H1 (cell line): ENCODE measurements around the gene SLC25A26. TPM values are rescaled to one million over a fixed set of nuclear protein-coding genes. Genes with fewer than 3 reads are reported as not detected.

Experiments used
- CTCF ChIA-PET: fragments of 300-600 bp; sonication (Branson Sonifier 250); formaldehyde crosslinking; loops from one replicate; lab custom pipeline; 2021; ENCODE audit not compliant: partially characterized antibody; lab: Charles Lee
- POLR2A ChIA-PET: fragments of 300-600 bp; sonication (Branson Sonifier 250); formaldehyde crosslinking; loops from one replicate; lab custom pipeline; 2021; ENCODE audit warnings: inconsistent platforms; ENCODE audit not compliant: partially characterized antibody; lab: Charles Lee
- DNase-seq, 2 experiments: peaks; one replicate each; pipeline versions ENCODE4 v3.0.0 to v3.0.0-alpha.2; 2010 to 2022; ENCODE audit warnings: low spot score in 2 of 2, low read depth in 1 of 2, mixed read lengths in 1 of 2
- FAIRE-seq: peaks from 2 replicates; lab custom pipeline; 2011; peaks lifted over from hg19 to GRCh38; lab: Jason Lieb, UNC
- H2AFZ ChIP-seq: 2 replicates; pipeline ENCODE4 v1.8.1; 2012; ENCODE audit warnings: low read length, inconsistent platforms
- H2AK5ac ChIP-seq: 2 replicates; pipeline ENCODE4 v1.6.1; 2013; ENCODE audit warnings: low read depth, low read length
- H2BK120ac ChIP-seq: replicated peaks from 2 replicates; pipeline ENCODE3; 2013; ENCODE audit warnings: low read depth, low read length, inconsistent platforms
- H2BK12ac ChIP-seq: 2 replicates; pipeline ENCODE4 v1.6.1; 2013; ENCODE audit warnings: low read depth, low read length
- H2BK15ac ChIP-seq: 2 replicates; pipeline ENCODE4 v1.6.1; 2013; ENCODE audit warnings: low read length
- H2BK20ac ChIP-seq: 2 replicates; pipeline ENCODE4 v1.6.1; 2013; ENCODE audit warnings: low read length
- H2BK5ac ChIP-seq: 2 replicates; pipeline ENCODE4 v1.6.1; 2013; ENCODE audit warnings: low read depth, low read length
- H3K14ac ChIP-seq: 2 replicates; pipeline ENCODE4 v1.6.1; 2013; ENCODE audit warnings: inconsistent platforms; ENCODE audit not compliant: insufficient read length
- H3K18ac ChIP-seq: 2 replicates; pipeline ENCODE4 v1.6.1; 2013; ENCODE audit warnings: low read length; ENCODE audit errors: extremely low read depth
- H3K23ac ChIP-seq: 2 replicates; pipeline ENCODE4 v1.6.1; 2013; ENCODE audit warnings: inconsistent platforms; ENCODE audit not compliant: insufficient read length
- H3K23me2 ChIP-seq: 2 replicates; pipeline ENCODE4 v1.6.1; 2013; ENCODE audit warnings: low read depth, low read length
- H3K27ac ChIP-seq: 2 replicates; pipeline ENCODE4 v1.6.1; 2011; ENCODE audit warnings: low read depth, low read length, inconsistent platforms
- H3K27me3 ChIP-seq, 4 experiments: replicated peaks in 1 of 4; 1 replicate in 1 of 4; 2 replicates in 3 of 4; pipeline versions ENCODE4 v1.6.1 to v1.8.1; 2011 to 2013; ENCODE audit warnings: low read length in 3 of 4, mild to moderate bottlenecking in 3 of 4, inconsistent platforms in 2 of 4, mixed read lengths in 2 of 4, moderate library complexity in 1 of 4; ENCODE audit not compliant: control insufficient read depth in 3 of 4, insufficient read depth in 3 of 4; ENCODE audit errors: extremely low read depth in 1 of 4
- H3K36me3 ChIP-seq, 4 experiments: 2 replicates each; pipeline versions ENCODE4 v1.6.1 to v1.8.1; 2011 to 2013; ENCODE audit warnings: mild to moderate bottlenecking in 4 of 4, low read length in 3 of 4, moderate library complexity in 2 of 4, control low read depth in 1 of 4, inconsistent platforms in 1 of 4; ENCODE audit not compliant: insufficient read depth in 4 of 4, control insufficient read depth in 2 of 4
- H3K4ac ChIP-seq: replicated peaks from 2 replicates; pipeline ENCODE3; 2013; ENCODE audit warnings: low read length, low read depth, mixed read lengths, inconsistent platforms; ENCODE audit not compliant: insufficient read length
- H3K4me1 ChIP-seq, 4 experiments: replicated peaks in 1 of 4; 1 replicate in 1 of 4; 2 replicates in 3 of 4; pipeline versions ENCODE4 v1.6.1 to v1.8.1; 2011 to 2013; ENCODE audit warnings: low read length in 3 of 4, inconsistent platforms in 2 of 4, mixed read lengths in 1 of 4; ENCODE audit not compliant: insufficient read depth in 4 of 4, control insufficient read depth in 3 of 4
- H3K4me2 ChIP-seq, 2 experiments: 2 replicates each; pipeline versions ENCODE4 v1.6.1 to v1.8.1; 2011 to 2013; ENCODE audit warnings: low read depth in 2 of 2, low read length in 2 of 2, control low read depth in 1 of 2, inconsistent platforms in 1 of 2, mild to moderate bottlenecking in 1 of 2; ENCODE audit not compliant: insufficient read depth in 1 of 2
- H3K4me3 ChIP-seq, 4 experiments: fragments of 200-600, 300-600 bp in 1 of 4; sonication (generic), shearing (Covaris generic), sonication (Bioruptor Twin) in 1 of 4; 2 replicates each; pipeline versions ENCODE4 v1.5.1 to v1.8.1; 2011 to 2016; ENCODE audit warnings: low read length in 4 of 4, low read depth in 3 of 4, control low read depth in 2 of 4, inconsistent platforms in 2 of 4, mild to moderate bottlenecking in 2 of 4, mixed read lengths in 1 of 4, moderate library complexity in 1 of 4; ENCODE audit not compliant: insufficient read depth in 2 of 4; ENCODE audit errors: extremely low read depth in 1 of 4
- H3K56ac ChIP-seq: replicated peaks from 2 replicates; pipeline ENCODE3; 2013; ENCODE audit warnings: low read depth, mild to moderate bottlenecking, mixed read lengths, low read length, inconsistent platforms; ENCODE audit not compliant: insufficient read length
- H3K79me1 ChIP-seq: 2 replicates; pipeline ENCODE4 v1.6.1; 2013; ENCODE audit warnings: low read depth, low read length, control low read depth
- H3K79me2 ChIP-seq, 2 experiments: 2 replicates each; pipeline versions ENCODE4 v1.6.1 to v1.8.1; 2012 to 2013; ENCODE audit warnings: low read length in 2 of 2, mild to moderate bottlenecking in 2 of 2, inconsistent platforms in 1 of 2; ENCODE audit not compliant: insufficient read depth in 2 of 2, control insufficient read depth in 1 of 2
- H3K9ac ChIP-seq, 4 experiments: replicated peaks in 1 of 4; 1 replicate in 1 of 4; 2 replicates in 3 of 4; pipeline versions ENCODE4 v1.6.1 to v1.8.1; 2011 to 2013; ENCODE audit warnings: low read depth in 3 of 4, low read length in 3 of 4, control low read depth in 2 of 4, mild to moderate bottlenecking in 2 of 4, moderate library complexity in 2 of 4, inconsistent platforms in 1 of 4; ENCODE audit errors: extremely low read depth in 1 of 4
- H3K9me3 ChIP-seq, 2 experiments: 2 replicates each; pipeline versions ENCODE4 v1.6.1 to v1.8.1; 2012 to 2013; ENCODE audit warnings: mild to moderate bottlenecking in 2 of 2, moderate library complexity in 2 of 2, control low read depth in 1 of 2, inconsistent platforms in 1 of 2, low read depth in 1 of 2, low read length in 1 of 2, mixed read lengths in 1 of 2; ENCODE audit not compliant: insufficient read depth in 2 of 2
- H4K20me1 ChIP-seq, 2 experiments: replicated peaks in 1 of 2; 2 replicates each; pipeline versions ENCODE3 to v1.8.1; 2011 to 2013; ENCODE audit warnings: inconsistent platforms in 2 of 2, low read length in 2 of 2, mild to moderate bottlenecking in 1 of 2; ENCODE audit not compliant: insufficient read depth in 2 of 2, control insufficient read depth in 1 of 2
- H4K5ac ChIP-seq: 2 replicates; pipeline ENCODE4 v1.6.1; 2013; ENCODE audit warnings: low read length, low read depth, mixed read lengths, inconsistent platforms; ENCODE audit not compliant: insufficient read length
- H4K8ac ChIP-seq: 2 replicates; pipeline ENCODE4 v1.8.0; 2013; ENCODE audit warnings: mild to moderate bottlenecking, moderate library complexity, low read length, inconsistent platforms; ENCODE audit not compliant: insufficient read depth; ENCODE audit errors: extremely low read depth
- H4K91ac ChIP-seq: replicated peaks from 2 replicates; pipeline ENCODE3; 2013; ENCODE audit warnings: low read length, mixed read lengths, inconsistent platforms; ENCODE audit not compliant: insufficient read length
- CBX5 ChIP-seq: fragments of 300-800, 300-1000 bp; sonication (generic); IDR thresholded peaks from 2 replicates; pipeline ENCODE4 v1.7.1; 2016; ENCODE audit warnings: antibody characterized with exemption, low read length, low read depth
- CTBP2 ChIP-seq: IDR thresholded peaks from 2 replicates; pipeline ENCODE4 v1.7.0; 2011; ENCODE audit warnings: borderline replicate concordance, mild to moderate bottlenecking, moderate library complexity, mixed read lengths, low read length; ENCODE audit not compliant: insufficient read depth, insufficient read length
- KDM5A ChIP-seq: fragments of 200-600 bp; IDR thresholded peaks from 2 replicates; pipeline ENCODE4 v1.7.1; 2012; ENCODE audit warnings: mild to moderate bottlenecking, low read length, inconsistent platforms, mixed read lengths
- NANOG ChIP-seq: IDR thresholded peaks from 2 replicates; pipeline ENCODE4 v1.6.1; 2011; ENCODE audit warnings: low read length, low read depth, mild to moderate bottlenecking, inconsistent platforms; ENCODE audit not compliant: insufficient read depth, poor library complexity, severe bottlenecking
- POLR2AphosphoS5 ChIP-seq: IDR thresholded peaks from 2 replicates; pipeline ENCODE4 v1.6.1; 2011; ENCODE audit warnings: low read depth, low read length
- RBBP5 ChIP-seq: IDR thresholded peaks from 2 replicates; pipeline ENCODE4 v1.7.1; 2012; ENCODE audit warnings: low read depth, mild to moderate bottlenecking, inconsistent platforms, low read length, moderate library complexity, borderline replicate concordance
- RNF2 ChIP-seq: fragments of 200-900, 300-1000 bp; sonication (generic); IDR thresholded peaks from 2 replicates; pipeline ENCODE4 v1.7.1; 2016; ENCODE audit warnings: borderline replicate concordance, low read depth, mild to moderate bottlenecking, antibody characterized with exemption, low read length; ENCODE audit not compliant: poor library complexity, severe bottlenecking; ENCODE audit errors: missing control alignments
- RXRA ChIP-seq: IDR thresholded peaks from 2 replicates; pipeline ENCODE4 v1.6.1; 2011; ENCODE audit warnings: low read depth, mild to moderate bottlenecking, low read length, moderate library complexity; ENCODE audit not compliant: insufficient read depth
- TAF7 ChIP-seq: optimal IDR thresholded peaks from 2 replicates; pipeline ENCODE3; 2011; ENCODE audit warnings: low read depth, mild to moderate bottlenecking, inconsistent platforms, low read length, moderate library complexity, borderline replicate concordance
- USF2 ChIP-seq: IDR thresholded peaks from 2 replicates; pipeline ENCODE4 v1.6.1; 2011; ENCODE audit warnings: low read length, improper control_type of control experiment
- WGBS, 2 experiments: shearing (Covaris generic) in 1 of 2; methylation state at CpG; one replicate each; pipeline versions ENCODE4 v1.1.6 to v1.1.7; 2013 to 2015; ENCODE audit warnings: low lambda C conversion rate in 2 of 2, mixed read lengths in 2 of 2, inconsistent platforms in 1 of 2, low coverage in 1 of 2, missing lambda C conversion rate in 1 of 2; ENCODE audit not compliant: insufficient replicate concordance in 2 of 2, insufficient coverage in 1 of 2, insufficient read length in 1 of 2; ENCODE audit errors: extremely low coverage in 1 of 2, missing lambda C conversion rate in 1 of 2; 5-methylcytosine and 5-hydroxymethylcytosine counted together
- polyA plus RNA-seq, 7 experiments: library from polyadenylated mRNA; depleted of rRNA in 3 of 7; stranded (reverse) in 5 of 7; unstranded in 2 of 7; fragments of >200 nt in 5 of 7; fragments of 200-250 nt in 2 of 7; gene quantifications; 1 replicate in 5 of 7; 2 replicates in 1 of 7; 4 replicates in 1 of 7; pipeline versions ENCODE4 v1.2.1 to v1.2.3, GENCODE V29; 2011 to 2013; ENCODE audit warnings: missing spikeins in 2 of 7, mixed read lengths in 2 of 7
- total RNA-seq: library from RNA; stranded (reverse); fragmentation: NEBNext Ultra II Directional; extraction: Animal tissue kit (Norgen Biotek cat#: 25700); gene quantifications from 2 replicates; pipeline ENCODE4 v1.2.1, GENCODE V29; 2021
- TF ChIP-seq, protein P1 (sequence below): IDR thresholded peaks from 2 replicates; pipeline ENCODE4 v1.6.1; 2011; ENCODE audit warnings: low read depth, mild to moderate bottlenecking, low read length; ENCODE audit not compliant: insufficient read depth

SLC25A26 gene
- total and polyA plus RNA-seq, 2 of the 8 experiments (the other 6 are each of a cell fraction or from before 2014, with no cell fraction given) = 30.0 to 37.0 TPM

GRCh38 chr3:66268864-66269263 is 48.1 kb downstream of the SLC25A26 start:
- Histone ChIP-seq H3K27ac (no peak overlapping the region), H3K23ac (no peak overlapping the region), H3K4ac (no peak overlapping the region), H3K9ac (no peak overlapping the region), H3K4me3 (no peak overlapping the region), H2BK12ac (no peak overlapping the region), H3K56ac (no peak overlapping the region), H4K8ac (no peak overlapping the region), H2BK120ac (no peak overlapping the region), H3K79me2 (no peaks in the 10 kb centered on the region), H4K20me1 (no peaks in the 10 kb centered on the region), H2BK15ac (no peak overlapping the region), H3K36me3 (no peaks in the 10 kb centered on the region), H2AFZ (no peak overlapping the region), H2AK5ac (no peak overlapping the region), H3K4me1 (no peaks in the 10 kb centered on the region), H4K91ac (no peak overlapping the region), H3K23me2 (no peaks in the 10 kb centered on the region; the same call in 1 of the 2 replicates), H3K18ac (no peak overlapping the region), H3K4me2 (no peak overlapping the region), H3K9me3 (no peaks in the 10 kb centered on the region; a peak in 1 of 4 replicates), H3K27me3 (peaks cover 0 to 1% (median 0%) of the 10 kb centered on the region in 4 experiments; a peak in 1 of 7 replicates), H3K14ac (no peak overlapping the region), H4K5ac (no peak overlapping the region), H2BK20ac (no peak overlapping the region), H2BK5ac (no peak overlapping the region), H3K79me1 (no peaks in the 10 kb centered on the region)
- FAIRE-seq (no peak), DNase-seq (no peak)
- POLR2A ChIA-PET = no interaction called here
- WGBS, 2 experiments = 83% methylated on average over 4 of the region's 4 CpGs; no CpG with 5 or more reads in 1 of the 2 experiments
- CTCF ChIA-PET = interaction anchor here (0.8 to 3.3 kb wide), 5 partner anchors 8 to 106 kb away, joined by 3 to 14 read pairs (median 4); no protein-coding TSS in a partner anchor
- TF ChIP-seq TAF7 = no peak
- TF ChIP-seq, protein P1, sequence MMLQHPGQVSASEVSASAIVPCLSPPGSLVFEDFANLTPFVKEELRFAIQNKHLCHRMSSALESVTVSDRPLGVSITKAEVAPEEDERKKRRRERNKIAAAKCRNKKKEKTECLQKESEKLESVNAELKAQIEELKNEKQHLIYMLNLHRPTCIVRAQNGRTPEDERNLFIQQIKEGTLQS = no peak
- no peak for TF ChIP-seq CBX5
- no peak for TF ChIP-seq USF2
- TF ChIP-seq CTBP2 = no peak
- no peak for TF ChIP-seq POLR2AphosphoS5
- no peak for TF ChIP-seq RBBP5
- no peak for TF ChIP-seq RXRA
- no peak for TF ChIP-seq RNF2
- TF ChIP-seq NANOG = no peak
- TF ChIP-seq KDM5A = no peak
